GM21381 (cell line): ENCODE results near the gene CASP2.
"Not testable (repeated sequence)": the region's sequence is repeated elsewhere in the genome, so short reads cannot be mapped to it uniquely, and the experiment has no call there.

ENCODE experiments used
- ATAC-seq: cut with Tn5 transposase; IDR thresholded peaks from one replicate; pipeline ENCODE4 v1.9.1; 2021; ENCODE audit warnings: mild to moderate bottlenecking, moderate library complexity; ENCODE audit not compliant: unreplicated experiment

The CASP2 gene

GRCh38 chr7:143289888-143290287 lies 1.7 kb downstream of the CASP2 start:
- ATAC-seq = not testable (repeated sequence)

- no peak for ATAC-seq
Measured at GRCh38 chr7:143290293-143290692, 2.1 kb downstream of the CASP2 start.

- no peak for ATAC-seq
Measured at GRCh38 chr7:143292876-143293275, 4.7 kb downstream of the CASP2 start.

GRCh38 chr7:143295870-143296269 lies 7.7 kb downstream of the CASP2 start:
- no peak for ATAC-seq

GRCh38 chr7:143296686-143297085 lies 8.5 kb downstream of the CASP2 start:
- no peak for ATAC-seq

GRCh38 chr7:143299346-143299745 lies 11.2 kb downstream of the CASP2 start:
- ATAC-seq = no peak

- no peak for ATAC-seq
Measured at GRCh38 chr7:143299840-143300239, 11.7 kb downstream of the CASP2 start.

GRCh38 chr7:143300959-143301935 lies 13.1 kb downstream of the CASP2 start:
- ATAC-seq = no peak

- no peak for ATAC-seq
Measured at GRCh38 chr7:143303733-143304132, 15.6 kb downstream of the CASP2 start.

- no peak for ATAC-seq
Measured at GRCh38 chr7:143304938-143305337, 16.8 kb downstream of the CASP2 start.

- no peak for ATAC-seq
Measured at GRCh38 chr7:143305423-143306070, 17.4 kb downstream of the CASP2 start.

GRCh38 chr7:143308632-143309031 lies 20.5 kb downstream of the CASP2 start:
- ATAC-seq = no peak

GRCh38 chr7:143314127-143314526 lies 26.0 kb downstream of the CASP2 start:
- no peak for ATAC-seq

- no peak for ATAC-seq
Measured at GRCh38 chr7:143315776-143316175, 27.6 kb downstream of the CASP2 start, which contains the start of gene CLCN1. CLCN1 (plus strand) TSS chr7:143316111; CDS start chr7:143316213, 102 bp downstream.

GRCh38 chr7:143316492-143316891 lies 28.3 kb downstream of the CASP2 start:
- no peak for ATAC-seq

GRCh38 chr7:143318661-143319060 lies 30.5 kb downstream of the CASP2 start:
- no peak for ATAC-seq

- no peak for ATAC-seq
Measured at GRCh38 chr7:143320620-143321019, 32.5 kb downstream of the CASP2 start.

GRCh38 chr7:143321242-143321641 lies 33.1 kb downstream of the CASP2 start:
- ATAC-seq = no peak

GRCh38 chr7:143321734-143322133 lies 33.6 kb downstream of the CASP2 start:
- no peak for ATAC-seq

- ATAC-seq = no peak
Measured at GRCh38 chr7:143322760-143323633, 34.8 kb downstream of the CASP2 start.

- ATAC-seq = no peak
Measured at GRCh38 chr7:143323653-143324052, 35.5 kb downstream of the CASP2 start.
